Measurements from ENCODE around the gene PTPN2.
"Not testable (repeated sequence)": the region's sequence is repeated elsewhere in the genome, so short reads cannot be mapped to it uniquely, and the experiment has no call there.

Gene PTPN2

GRCh38 chr18:12879840-12880540, 4.0 kb downstream of the PTPN2 start:
- Histone ChIP-seq H4K20me1 (ENCODE audit: insufficient read depth, low read length) (peaks cover 45% of the 10 kb centered on the region), H3K79me2 (ENCODE audit: low read length) (peaks cover 84% of the 10 kb centered on the region), H3K4me3 (ENCODE audit: low read length) (peak overlapping the region; percentile 53), H3K9me3 (ENCODE audit: insufficient read depth, low read length) (peaks cover 9% of the 10 kb centered on the region; the same call in 1 of the 2 replicates), H3K4me2 (ENCODE audit: low read length) (peak overlapping the region; percentile 85), H3K36me3 (replicated peaks; ENCODE audit: low read depth, low read length) (peaks cover 14% of the 10 kb centered on the region), H3K9ac (ENCODE audit: low read length) (peak overlapping the region; percentile 18), H3K27me3 (ENCODE audit: low read depth, low read length) (no peaks in the 10 kb centered on the region), H3K4me1 (ENCODE audit: low read length) (peaks cover 39% of the 10 kb centered on the region), H2AFZ (ENCODE audit: low read depth, low read length) (no peak overlapping the region), H3K27ac (ENCODE audit: low read length) (peak overlapping the region; percentile 59)
- TF ChIP-seq CTCF (IDR thresholded peaks at IDR 0.05; ENCODE audit: low read depth, low read length) (no peak), EZH2phosphoT487 (IDR thresholded peaks at IDR 0.05; ENCODE audit: low read depth) (no peak)

DNA sequence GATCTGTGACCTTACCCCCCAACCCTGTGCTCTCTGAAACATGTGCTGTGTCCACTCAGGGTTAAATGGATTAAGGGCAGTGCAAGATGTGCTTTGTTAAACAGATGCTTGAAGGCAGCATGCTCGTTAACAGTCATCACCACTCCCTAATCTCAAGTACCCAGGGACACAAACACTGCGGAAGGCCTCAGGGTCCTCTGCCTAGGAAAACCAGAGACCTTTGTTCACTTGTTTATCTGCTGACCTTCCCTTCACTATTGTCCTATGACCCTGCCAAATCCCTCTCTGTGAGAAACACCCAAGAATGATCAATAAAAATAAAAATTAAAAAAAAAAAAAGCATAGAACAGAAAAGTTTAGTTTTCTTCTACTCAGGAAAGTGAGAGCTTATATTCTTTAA, 9.0 kb downstream of the PTPN2 start:
- H3K4me1 ChIP-seq (ENCODE audit: low read length) = peaks cover 13% of the 10 kb centered on the region
- peaks cover 73% of the 10 kb centered on the region for H3K79me2 ChIP-seq (ENCODE audit: low read length)
- peaks cover 22% of the 10 kb centered on the region for H3K36me3 ChIP-seq (replicated peaks; ENCODE audit: low read depth, low read length)
- not testable (repeated sequence) for H3K27ac ChIP-seq (ENCODE audit: low read length); H3K4me3 ChIP-seq (ENCODE audit: low read length); H3K27me3 ChIP-seq (ENCODE audit: low read depth, low read length); H3K9ac ChIP-seq (ENCODE audit: low read length); H3K4me2 ChIP-seq (ENCODE audit: low read length); H2AFZ ChIP-seq (ENCODE audit: low read depth, low read length)
- H4K20me1 ChIP-seq (ENCODE audit: insufficient read depth, low read length) = peaks cover 26% of the 10 kb centered on the region
- H3K9me3 ChIP-seq (ENCODE audit: insufficient read depth, low read length) = peaks cover 15% of the 10 kb centered on the region

DNA sequence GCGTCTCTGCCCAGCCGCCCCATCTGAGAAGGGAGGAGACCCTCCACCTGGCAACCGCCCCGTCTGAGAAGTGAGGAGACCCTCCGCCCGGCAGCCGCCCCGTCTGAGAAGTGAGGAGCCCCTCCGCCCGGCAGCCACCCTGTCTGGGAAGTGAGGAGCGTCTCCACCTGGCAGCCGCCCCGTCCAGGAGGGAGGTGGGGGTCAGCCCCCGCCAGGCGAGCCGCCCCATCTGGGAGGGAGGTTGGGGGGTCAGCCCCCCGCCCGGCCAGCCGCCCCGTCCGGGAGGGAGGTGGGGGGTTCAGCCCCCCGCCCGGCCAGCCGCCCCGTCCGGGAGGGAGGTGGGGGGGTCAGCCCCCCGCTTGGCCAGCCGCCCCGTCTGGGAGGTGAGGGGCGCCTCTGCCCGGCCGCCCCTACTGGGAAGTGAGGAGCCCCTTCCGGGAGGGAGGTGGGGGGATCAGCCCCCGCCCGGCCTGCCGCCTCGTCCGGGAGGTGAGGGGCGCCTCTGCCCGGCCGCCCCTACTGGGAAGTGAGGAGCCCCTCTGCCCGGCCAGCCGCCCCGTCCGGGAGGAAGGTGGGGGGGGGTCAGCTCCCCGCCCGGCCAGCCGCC, 10.0 kb downstream of the PTPN2 start:
- Histone ChIP-seq H3K36me3 (replicated peaks; ENCODE audit: low read depth, low read length) (peaks cover 22% of the 10 kb centered on the region), H4K20me1 (ENCODE audit: insufficient read depth, low read length) (peaks cover 17% of the 10 kb centered on the region), H3K9me3 (ENCODE audit: insufficient read depth, low read length) (peaks cover 15% of the 10 kb centered on the region), H3K79me2 (ENCODE audit: low read length) (peaks cover 68% of the 10 kb centered on the region)
- not testable (repeated sequence) for H3K4me2 ChIP-seq (ENCODE audit: low read length); H3K9ac ChIP-seq (ENCODE audit: low read length); H3K27me3 ChIP-seq (ENCODE audit: low read depth, low read length); H3K27ac ChIP-seq (ENCODE audit: low read length); H3K4me1 ChIP-seq (ENCODE audit: low read length); H3K4me3 ChIP-seq (ENCODE audit: low read length); H2AFZ ChIP-seq (ENCODE audit: low read depth, low read length)

- peaks cover 22% of the 10 kb centered on the region for H3K36me3 ChIP-seq (replicated peaks; ENCODE audit: low read depth, low read length)
- no peaks in the 10 kb centered on the region for H3K27me3 ChIP-seq (ENCODE audit: low read depth, low read length)
- H3K4me2 ChIP-seq (ENCODE audit: low read length) = no peak overlapping the region
- H3K27ac ChIP-seq (ENCODE audit: low read length) = no peak overlapping the region
- peaks cover 66% of the 10 kb centered on the region for H3K79me2 ChIP-seq (ENCODE audit: low read length)
- H3K4me1 ChIP-seq (ENCODE audit: low read length) = peaks cover 7% of the 10 kb centered on the region
- H3K9me3 ChIP-seq (ENCODE audit: insufficient read depth, low read length) = peaks cover 15% of the 10 kb centered on the region
- H4K20me1 ChIP-seq (ENCODE audit: insufficient read depth, low read length) = peaks cover 18% of the 10 kb centered on the region; the same call in 1 of the 2 replicates
- H3K9ac ChIP-seq (ENCODE audit: low read length) = no peak overlapping the region
- TF ChIP-seq EZH2phosphoT487 (IDR thresholded peaks at IDR 0.05; ENCODE audit: low read depth) (no peak), CTCF (IDR thresholded peaks at IDR 0.05; ENCODE audit: low read depth, low read length) (no peak)
- H3K4me3 ChIP-seq (ENCODE audit: low read length) = no peak overlapping the region
- H2AFZ ChIP-seq (ENCODE audit: low read depth, low read length) = no peak overlapping the region
Observed at GRCh38 chr18:12872408-12872807, 11.6 kb downstream of the PTPN2 start.

DNA sequence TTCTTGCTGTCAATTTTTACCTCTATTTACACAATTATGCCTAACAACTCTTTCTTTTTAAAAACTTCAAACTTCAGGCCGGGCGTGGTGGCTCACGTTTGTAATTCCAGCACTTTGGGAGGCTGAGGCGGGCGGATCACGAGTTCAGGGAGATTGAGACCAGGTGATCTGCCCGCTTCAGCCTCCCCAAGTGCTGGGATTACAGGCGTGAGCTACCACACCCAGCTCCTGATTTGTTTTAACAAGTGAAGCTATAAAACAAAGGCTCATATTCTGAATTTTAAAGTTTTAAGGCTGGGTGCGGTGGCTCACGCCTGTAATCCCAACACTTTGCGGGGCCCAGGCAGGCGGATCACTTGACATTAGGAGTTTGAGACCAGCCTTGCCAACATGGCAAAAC, 15.5 kb downstream of the PTPN2 start:
- H3K9me3 ChIP-seq (ENCODE audit: insufficient read depth, low read length) = peaks cover 6% of the 10 kb centered on the region; the same call in 1 of the 2 replicates
- no peak overlapping the region for H2AFZ ChIP-seq (ENCODE audit: low read depth, low read length)
- H3K4me1 ChIP-seq (ENCODE audit: low read length) = peaks cover 8% of the 10 kb centered on the region
- H3K4me2 ChIP-seq (ENCODE audit: low read length) = no peak overlapping the region
- no peak overlapping the region for H3K9ac ChIP-seq (ENCODE audit: low read length)
- no peaks in the 10 kb centered on the region for H3K27me3 ChIP-seq (ENCODE audit: low read depth, low read length)
- peaks cover 70% of the 10 kb centered on the region for H3K79me2 ChIP-seq (ENCODE audit: low read length)
- TF ChIP-seq EZH2phosphoT487 (IDR thresholded peaks at IDR 0.05; ENCODE audit: low read depth) (no peak), CTCF (IDR thresholded peaks at IDR 0.05; ENCODE audit: low read depth, low read length) (no peak)
- H3K4me3 ChIP-seq (ENCODE audit: low read length) = no peak overlapping the region
- no peak overlapping the region for H3K27ac ChIP-seq (ENCODE audit: low read length)
- peaks cover 14% of the 10 kb centered on the region; the same call in 1 of the 2 replicates for H4K20me1 ChIP-seq (ENCODE audit: insufficient read depth, low read length)
- peaks cover 8% of the 10 kb centered on the region for H3K36me3 ChIP-seq (replicated peaks; ENCODE audit: low read depth, low read length)
